Stimulated activated CD4-positive, alpha-beta T cell treated with anti-CD3 and anti-CD28 coated beads, TNF-alpha, amount 100 ng/mL, for 1 hour (primary cell): ENCODE data around the gene MALSU1.
"Not testable (repeated sequence)": the region's sequence is repeated elsewhere in the genome, so short reads cannot be mapped to it uniquely, and the experiment has no call there.

ENCODE experiments used
- DNase-seq, 3 donors: peaks; one replicate each; pipeline ENCODE4 v3.0.0-alpha.2; 2020; ENCODE audit warnings: low read depth in 3 of 3, low spot score in 1 of 3

The MALSU1 gene

GRCh38 chr7:23285657-23286646 is 13.2 kb upstream of the MALSU1 start:
- DNase-seq = no peak

GRCh38 chr7:23287612-23288011 is 11.5 kb upstream of the MALSU1 start:
- DNase-seq = no peak

GRCh38 chr7:23290993-23291392 is 8.1 kb upstream of the MALSU1 start:
- no peak for DNase-seq

- DNase-seq = no peak
Observed at GRCh38 chr7:23291957-23292560, 7.1 kb upstream of the MALSU1 start.

- no peak for DNase-seq
Observed at GRCh38 chr7:23292623-23293022, 6.5 kb upstream of the MALSU1 start.

- no peak for DNase-seq
Observed at GRCh38 chr7:23293500-23294073, 5.6 kb upstream of the MALSU1 start.

- DNase-seq = no peak
Observed at GRCh38 chr7:23294549-23295400, 4.4 kb upstream of the MALSU1 start.

GRCh38 chr7:23295401-23295697 is 3.8 kb upstream of the MALSU1 start:
- DNase-seq = no peak

GRCh38 chr7:23298141-23298881 is 828 bp upstream of the MALSU1 start:
- no peak for DNase-seq

GRCh38 chr7:23299770-23300300 is 696 bp downstream of the MALSU1 start:
- DNase-seq = no peak

- DNase-seq = no peak
Observed at GRCh38 chr7:23306936-23307521, 7.9 kb downstream of the MALSU1 start.

GRCh38 chr7:23308754-23309153 is 9.6 kb downstream of the MALSU1 start:
- DNase-seq = no peak

- not testable (repeated sequence) for DNase-seq
Observed at GRCh38 chr7:23312141-23312540, 13.0 kb downstream of the MALSU1 start.

GRCh38 chr7:23315366-23315765 is 16.2 kb downstream of the MALSU1 start:
- DNase-seq = no peak

GRCh38 chr7:23331132-23331531 is 32.0 kb downstream of the MALSU1 start:
- no peak for DNase-seq

GRCh38 chr7:23332193-23332592 is 33.1 kb downstream of the MALSU1 start:
- no peak for DNase-seq

GRCh38 chr7:23332910-23333612 is 33.9 kb downstream of the MALSU1 start:
- no peak for DNase-seq

- DNase-seq = no peak
Observed at GRCh38 chr7:23333671-23334246, 34.6 kb downstream of the MALSU1 start.

GRCh38 chr7:23334482-23335056 is 35.4 kb downstream of the MALSU1 start:
- DNase-seq = no peak
